ENCODE data around the gene CCDC33.

CCDC33 gene

DNA sequence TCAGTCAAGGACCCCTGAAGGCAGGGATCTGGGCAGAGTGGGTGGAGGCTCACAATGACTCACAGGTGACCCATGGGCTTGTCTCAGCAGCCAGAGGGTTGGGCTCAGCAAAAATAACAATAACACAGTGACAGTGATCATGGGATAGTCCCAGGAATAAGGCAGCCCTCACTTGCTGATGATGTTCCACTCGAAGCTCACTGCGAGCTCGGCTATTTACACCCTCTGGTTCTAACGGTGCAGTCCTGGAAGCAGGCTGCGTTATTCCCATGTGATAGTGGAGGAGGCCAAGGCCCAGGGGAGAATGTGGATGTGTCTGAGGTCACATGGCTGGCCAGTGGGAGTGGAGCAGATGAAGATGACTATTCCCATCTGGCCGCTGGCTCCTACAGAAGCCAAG lies 16.2 kb downstream of the CCDC33 start:
- Histone ChIP-seq H3K27ac (ENCODE audit: low read length) (no peak overlapping the region), H3K36me3 (ENCODE audit: insufficient read depth, low read depth, low read length) (no peaks in the 10 kb centered on the region), H3K9ac (ENCODE audit: low read depth, low read length) (no peak overlapping the region), H3K27me3 (ENCODE audit: insufficient read depth, low read length) (0 out of 2 replicates have a peak, but pooled peaks cover 3% of the 10 kb centered on the region), H3K4me3 (ENCODE audit: low read length) (no peak overlapping the region), H3K4me1 (ENCODE audit: insufficient read depth, low read length) (peaks cover 4% of the 10 kb centered on the region; the same call in 1 of the 2 replicates), H3K9me3 (ENCODE audit: insufficient read depth, low read depth, low read length) (no peaks in the 10 kb centered on the region)

DNA sequence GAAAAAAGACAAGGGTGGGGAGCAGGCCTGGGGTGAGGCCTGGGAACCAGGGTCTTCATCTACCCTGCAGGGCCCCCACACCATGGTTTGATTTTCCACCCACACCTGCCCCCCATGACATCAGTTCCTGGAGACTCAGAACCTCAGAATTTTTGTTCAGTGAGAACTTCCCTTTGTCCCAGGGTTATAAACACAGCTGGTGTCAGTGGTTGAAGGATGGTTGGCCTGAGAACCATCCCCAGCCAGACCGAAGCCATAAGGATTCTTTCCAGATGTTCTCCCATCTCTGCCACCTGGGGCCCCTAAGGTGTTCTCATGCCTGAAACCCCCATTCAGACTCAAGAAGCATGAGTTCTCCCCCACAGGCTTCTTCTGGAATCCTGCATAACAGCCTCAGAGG lies 16.6 kb downstream of the CCDC33 start:
- Histone ChIP-seq H3K9ac (ENCODE audit: low read depth, low read length) (no peak overlapping the region), H3K27me3 (ENCODE audit: insufficient read depth, low read length) (0 out of 2 replicates have a peak, but pooled peaks cover 3% of the 10 kb centered on the region), H3K36me3 (ENCODE audit: insufficient read depth, low read depth, low read length) (no peaks in the 10 kb centered on the region), H3K4me1 (ENCODE audit: insufficient read depth, low read length) (peaks cover 4% of the 10 kb centered on the region; the same call in 1 of the 2 replicates), H3K9me3 (ENCODE audit: insufficient read depth, low read depth, low read length) (no peaks in the 10 kb centered on the region), H3K27ac (ENCODE audit: low read length) (no peak overlapping the region), H3K4me3 (ENCODE audit: low read length) (no peak overlapping the region)

DNA sequence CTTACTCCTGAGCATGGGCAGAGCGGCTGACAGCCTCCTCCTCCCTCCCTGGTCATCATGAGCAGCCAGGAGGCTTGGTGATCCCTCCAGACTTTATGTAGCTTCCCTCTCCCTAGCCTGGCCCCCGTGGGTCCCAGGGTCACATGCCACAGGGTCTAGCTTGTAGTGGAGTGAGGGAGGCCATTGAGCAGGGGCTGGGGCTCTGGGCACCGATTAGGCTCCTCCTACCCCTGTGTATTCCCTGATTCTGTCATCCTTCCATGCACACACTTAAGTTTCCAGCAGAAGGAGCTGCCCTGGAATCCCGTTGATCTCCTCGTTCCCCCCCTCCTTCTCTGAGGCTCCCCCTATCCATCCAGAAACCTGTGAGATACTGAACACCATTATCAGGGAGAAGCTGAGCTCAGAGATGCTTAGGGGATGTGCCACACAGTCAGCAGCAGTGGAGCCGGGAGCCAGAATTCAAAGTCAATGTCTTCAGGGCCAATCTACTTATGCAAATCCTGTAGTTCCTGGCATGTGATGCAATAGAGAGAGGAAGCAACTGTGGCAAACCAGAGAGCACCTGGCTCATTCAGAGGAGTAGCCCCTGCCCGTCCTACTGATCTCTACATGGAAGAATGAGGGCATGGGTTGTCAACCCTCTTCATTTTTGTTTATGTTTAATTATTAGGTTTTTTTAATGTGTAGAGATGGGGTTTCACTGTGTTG lies 17.2 kb downstream of the CCDC33 start:
- H3K36me3 ChIP-seq (ENCODE audit: insufficient read depth, low read depth, low read length): no peaks in the 10 kb centered on the region
- no peak overlapping the region for H3K4me3 ChIP-seq (ENCODE audit: low read length)
- no peak overlapping the region for H3K27ac ChIP-seq (ENCODE audit: low read length)
- H3K9me3 ChIP-seq (ENCODE audit: insufficient read depth, low read depth, low read length): no peaks in the 10 kb centered on the region
- 0 out of 2 replicates have a peak, but pooled peaks cover 3% of the 10 kb centered on the region for H3K27me3 ChIP-seq (ENCODE audit: insufficient read depth, low read length)
- H3K9ac ChIP-seq (ENCODE audit: low read depth, low read length): no peak overlapping the region
- H3K4me1 ChIP-seq (ENCODE audit: insufficient read depth, low read length): peaks cover 4% of the 10 kb centered on the region; the same call in 1 of the 2 replicates

DNA sequence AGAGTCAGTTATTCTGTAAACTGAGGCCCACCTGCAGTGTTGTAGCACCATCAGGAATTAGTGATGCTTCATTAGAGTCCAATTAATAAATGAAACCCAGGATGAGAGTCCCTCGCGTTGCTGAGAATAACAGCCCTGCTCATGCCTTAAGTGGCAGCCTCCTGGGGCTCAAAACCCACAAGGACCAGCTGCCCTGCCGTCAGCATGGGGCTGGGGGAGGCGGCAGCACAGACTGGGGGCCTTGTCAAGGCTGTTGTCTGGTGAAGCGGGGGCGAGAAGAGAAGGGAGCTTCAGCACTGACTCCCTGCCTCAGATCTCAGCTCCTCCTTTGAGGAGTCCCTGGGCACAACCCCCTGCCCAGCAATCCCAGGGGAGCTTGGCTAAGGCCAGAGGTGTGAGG lies 21.0 kb downstream of the CCDC33 start:
- Histone ChIP-seq H3K27me3 (ENCODE audit: insufficient read depth, low read length) (peaks cover 3% of the 10 kb centered on the region; the same call in 1 of the 2 replicates), H3K9ac (ENCODE audit: low read depth, low read length) (no peak overlapping the region), H3K4me1 (ENCODE audit: insufficient read depth, low read length) (peaks cover 4% of the 10 kb centered on the region; the same call in 1 of the 2 replicates), H3K4me3 (ENCODE audit: low read length) (no peak overlapping the region), H3K9me3 (ENCODE audit: insufficient read depth, low read depth, low read length) (no peaks in the 10 kb centered on the region), H3K36me3 (ENCODE audit: insufficient read depth, low read depth, low read length) (no peaks in the 10 kb centered on the region), H3K27ac (ENCODE audit: low read length) (no peak overlapping the region)

DNA sequence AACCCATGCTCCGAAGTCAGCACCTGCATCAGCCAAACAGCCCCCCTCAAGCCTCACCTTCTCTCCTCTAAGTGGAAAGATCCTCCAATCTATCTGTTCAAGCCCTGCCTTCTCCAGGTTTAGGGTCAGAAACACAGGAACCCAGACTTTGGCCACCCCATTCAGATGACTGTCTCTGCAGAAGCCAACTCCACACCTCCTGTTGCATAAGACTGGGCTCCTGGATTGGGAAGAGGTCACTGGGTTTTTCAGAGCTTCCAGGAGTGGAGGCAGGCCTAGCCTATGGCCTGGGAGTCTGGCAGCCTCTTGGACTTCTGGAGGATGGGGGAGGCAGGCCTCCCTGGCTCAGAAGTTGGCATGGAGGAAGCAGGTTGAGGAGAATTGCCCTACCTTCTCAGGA lies 21.5 kb downstream of the CCDC33 start:
- Histone ChIP-seq H3K9me3 (ENCODE audit: insufficient read depth, low read depth, low read length) (no peaks in the 10 kb centered on the region), H3K4me3 (ENCODE audit: low read length) (no peak overlapping the region), H3K9ac (ENCODE audit: low read depth, low read length) (no peak overlapping the region), H3K27me3 (ENCODE audit: insufficient read depth, low read length) (peaks cover 3% of the 10 kb centered on the region; the same call in 1 of the 2 replicates), H3K27ac (ENCODE audit: low read length) (no peak overlapping the region), H3K4me1 (ENCODE audit: insufficient read depth, low read length) (peaks cover 4% of the 10 kb centered on the region; the same call in 1 of the 2 replicates), H3K36me3 (ENCODE audit: insufficient read depth, low read depth, low read length) (no peaks in the 10 kb centered on the region)

DNA sequence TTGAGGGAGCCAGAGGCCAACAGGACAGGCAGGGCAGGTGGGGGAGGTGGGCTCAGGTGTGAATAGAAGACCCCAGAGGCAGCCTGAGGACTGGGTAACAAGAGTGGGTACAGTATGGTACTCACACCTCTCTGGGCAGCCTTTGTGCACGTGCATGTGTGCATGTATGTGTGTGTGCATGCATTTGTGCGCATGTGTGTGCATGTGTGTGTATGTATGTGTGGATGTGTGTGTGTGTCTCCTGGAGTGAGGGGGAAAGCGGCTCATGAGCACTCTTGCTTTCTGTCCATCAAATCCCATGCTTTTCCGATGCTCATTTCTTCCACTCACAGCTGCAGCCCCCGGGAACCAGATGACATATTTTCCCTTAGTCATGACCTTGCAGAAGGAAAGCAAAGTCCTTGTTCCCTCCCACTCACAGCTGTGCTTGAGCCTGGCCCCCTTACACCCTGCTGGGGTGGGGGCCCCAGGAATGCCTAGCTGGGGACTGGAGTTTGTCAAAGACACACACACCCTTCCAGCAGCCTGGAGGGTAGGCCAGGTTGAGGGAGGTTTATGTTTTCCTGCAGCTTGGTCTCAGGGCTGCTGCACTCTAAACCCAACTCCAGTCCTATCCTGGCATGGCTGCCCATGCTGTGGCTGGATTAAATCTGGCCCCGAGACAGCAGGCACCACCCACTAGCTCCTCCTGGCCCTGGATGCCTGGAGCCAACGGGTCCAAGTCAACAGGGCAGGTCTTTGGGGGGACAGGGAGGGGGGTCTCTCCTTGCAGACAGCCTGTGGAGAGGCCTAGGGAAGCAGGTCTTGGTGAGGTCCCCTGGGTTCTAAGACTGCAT lies 22.5 kb downstream of the CCDC33 start:
- Histone ChIP-seq H3K4me1 (ENCODE audit: insufficient read depth, low read length) (peaks cover 6% of the 10 kb centered on the region), H3K36me3 (ENCODE audit: insufficient read depth, low read depth, low read length) (no peaks in the 10 kb centered on the region), H3K27ac (ENCODE audit: low read length) (no peak overlapping the region), H3K9ac (ENCODE audit: low read depth, low read length) (no peak overlapping the region), H3K27me3 (ENCODE audit: insufficient read depth, low read length) (peaks cover 3% of the 10 kb centered on the region; the same call in 1 of the 2 replicates), H3K9me3 (ENCODE audit: insufficient read depth, low read depth, low read length) (no peaks in the 10 kb centered on the region), H3K4me3 (ENCODE audit: low read length) (no peak overlapping the region)

DNA sequence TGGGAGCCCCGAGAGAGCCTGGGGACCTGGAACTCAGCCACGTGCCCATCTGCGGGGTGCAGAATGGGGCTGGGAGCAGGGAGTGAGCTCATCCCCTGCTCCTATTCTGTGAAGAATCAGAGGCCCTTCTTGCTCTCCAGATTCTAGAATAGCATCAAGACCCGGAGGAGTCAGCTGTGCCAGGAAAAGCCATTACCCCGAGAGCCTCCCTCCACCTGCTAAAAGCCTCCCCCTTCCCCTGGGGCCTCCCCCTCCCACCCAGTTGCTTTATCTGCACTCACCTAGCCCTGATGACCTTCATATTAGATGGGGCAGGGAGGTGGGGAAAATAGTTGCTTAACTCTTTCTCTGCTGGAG lies 23.1 kb downstream of the CCDC33 start:
- H3K27me3 ChIP-seq (ENCODE audit: insufficient read depth, low read length): peaks cover 3% of the 10 kb centered on the region; the same call in 1 of the 2 replicates
- no peak overlapping the region for H3K27ac ChIP-seq (ENCODE audit: low read length)
- H3K36me3 ChIP-seq (ENCODE audit: insufficient read depth, low read depth, low read length): no peaks in the 10 kb centered on the region
- no peaks in the 10 kb centered on the region for H3K9me3 ChIP-seq (ENCODE audit: insufficient read depth, low read depth, low read length)
- no peak overlapping the region for H3K4me3 ChIP-seq (ENCODE audit: low read length)
- no peak overlapping the region for H3K9ac ChIP-seq (ENCODE audit: low read depth, low read length)
- peaks cover 9% of the 10 kb centered on the region for H3K4me1 ChIP-seq (ENCODE audit: insufficient read depth, low read length)

DNA sequence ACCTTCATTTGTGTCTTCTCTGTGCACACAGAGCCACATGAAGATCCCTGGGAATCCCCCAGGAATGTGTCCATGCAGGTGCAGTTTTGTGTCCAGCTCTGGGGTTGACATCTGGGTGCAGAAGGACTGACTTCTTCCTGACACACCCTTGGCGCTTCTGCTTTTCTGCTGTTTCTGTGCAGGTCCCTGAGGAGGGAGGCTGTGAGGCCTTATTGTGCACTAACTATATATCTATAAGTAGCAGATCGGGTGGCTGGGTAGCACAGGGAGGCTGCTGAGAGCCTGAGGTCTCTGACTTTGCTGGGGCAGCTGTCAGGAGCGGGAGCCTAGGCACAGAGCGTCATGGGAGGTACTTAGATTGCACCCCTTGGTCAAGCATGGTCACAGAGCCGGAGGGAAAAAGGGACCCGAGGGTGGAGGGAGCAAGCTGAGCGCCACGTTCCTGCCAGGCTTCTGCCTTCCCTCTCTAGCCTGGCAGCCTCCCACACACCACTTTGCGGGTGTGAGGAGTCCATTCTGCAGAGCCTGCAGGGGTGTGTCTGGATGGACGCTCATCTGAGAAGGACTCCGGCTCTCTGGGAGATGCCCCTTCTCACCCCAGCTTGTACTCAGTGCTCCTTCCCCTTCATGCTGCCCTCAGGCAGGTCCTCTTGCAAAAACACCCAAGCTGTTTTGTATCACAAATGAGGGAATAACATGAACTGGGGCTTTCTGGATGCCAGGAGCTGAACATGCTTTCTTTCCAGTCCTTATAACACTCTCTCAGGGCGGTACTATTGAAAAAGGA lies 23.9 kb downstream of the CCDC33 start:
- Histone ChIP-seq H3K4me3 (ENCODE audit: low read length) (no peak overlapping the region), H3K27ac (ENCODE audit: low read length) (no peak overlapping the region), H3K9me3 (ENCODE audit: insufficient read depth, low read depth, low read length) (no peaks in the 10 kb centered on the region), H3K4me1 (ENCODE audit: insufficient read depth, low read length) (peaks cover 14% of the 10 kb centered on the region), H3K36me3 (ENCODE audit: insufficient read depth, low read depth, low read length) (no peaks in the 10 kb centered on the region), H3K9ac (ENCODE audit: low read depth, low read length) (no peak overlapping the region), H3K27me3 (ENCODE audit: insufficient read depth, low read length) (peaks cover 3% of the 10 kb centered on the region; the same call in 1 of the 2 replicates)

DNA sequence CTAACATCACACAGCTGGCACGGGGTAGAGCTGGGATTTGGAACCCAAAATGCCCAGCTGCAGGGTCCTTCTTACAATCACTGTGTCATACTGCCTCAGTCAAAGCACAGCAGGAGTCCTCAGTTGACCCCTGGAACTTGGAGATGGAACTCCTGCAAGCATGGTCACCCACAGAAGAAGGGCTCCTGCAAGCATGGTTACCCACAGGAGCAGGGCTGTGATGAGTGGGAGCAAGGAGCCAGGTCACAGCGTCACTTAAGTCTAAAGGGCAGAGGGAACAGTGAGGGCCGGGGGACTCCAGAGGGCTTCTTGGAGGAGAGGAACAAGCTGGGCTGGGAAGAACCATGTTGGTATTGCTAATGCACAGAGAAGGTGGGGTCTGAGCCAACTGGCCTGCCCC lies 24.9 kb downstream of the CCDC33 start:
- Histone ChIP-seq H3K9ac (ENCODE audit: low read depth, low read length) (no peak overlapping the region), H3K27ac (ENCODE audit: low read length) (no peak overlapping the region), H3K9me3 (ENCODE audit: insufficient read depth, low read depth, low read length) (no peaks in the 10 kb centered on the region), H3K4me1 (ENCODE audit: insufficient read depth, low read length) (peaks cover 14% of the 10 kb centered on the region), H3K4me3 (ENCODE audit: low read length) (no peak overlapping the region), H3K36me3 (ENCODE audit: insufficient read depth, low read depth, low read length) (no peaks in the 10 kb centered on the region), H3K27me3 (ENCODE audit: insufficient read depth, low read length) (peaks cover 3% of the 10 kb centered on the region; the same call in 1 of the 2 replicates)

DNA sequence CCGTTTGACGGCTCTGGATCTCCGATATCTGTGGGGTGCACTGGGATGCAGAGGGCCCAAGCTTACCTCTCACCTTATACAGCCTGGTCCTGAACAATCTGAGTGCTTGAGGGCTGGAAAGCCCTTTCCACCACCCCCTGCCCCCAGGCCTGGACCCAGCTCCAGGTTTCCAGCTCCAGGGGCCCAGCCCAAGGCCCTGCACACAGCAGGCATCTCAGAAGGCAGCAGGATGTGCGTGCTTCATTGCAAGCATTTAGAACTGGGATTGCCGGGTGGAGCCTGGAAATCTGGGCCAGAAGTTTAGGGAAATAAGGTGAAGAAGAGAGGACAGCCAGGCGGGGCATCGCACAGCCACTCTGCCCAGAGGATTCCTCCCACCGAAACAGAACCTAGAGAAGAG lies 25.6 kb downstream of the CCDC33 start:
- H3K4me3 ChIP-seq (ENCODE audit: low read length): no peak overlapping the region
- H3K27ac ChIP-seq (ENCODE audit: low read length): no peak overlapping the region
- H3K9ac ChIP-seq (ENCODE audit: low read depth, low read length): no peak overlapping the region
- H3K36me3 ChIP-seq (ENCODE audit: insufficient read depth, low read depth, low read length): no peaks in the 10 kb centered on the region
- H3K9me3 ChIP-seq (ENCODE audit: insufficient read depth, low read depth, low read length): no peaks in the 10 kb centered on the region
- H3K27me3 ChIP-seq (ENCODE audit: insufficient read depth, low read length): no peaks in the 10 kb centered on the region; the same call in 1 of the 2 replicates
- peaks cover 14% of the 10 kb centered on the region for H3K4me1 ChIP-seq (ENCODE audit: insufficient read depth, low read length)

DNA sequence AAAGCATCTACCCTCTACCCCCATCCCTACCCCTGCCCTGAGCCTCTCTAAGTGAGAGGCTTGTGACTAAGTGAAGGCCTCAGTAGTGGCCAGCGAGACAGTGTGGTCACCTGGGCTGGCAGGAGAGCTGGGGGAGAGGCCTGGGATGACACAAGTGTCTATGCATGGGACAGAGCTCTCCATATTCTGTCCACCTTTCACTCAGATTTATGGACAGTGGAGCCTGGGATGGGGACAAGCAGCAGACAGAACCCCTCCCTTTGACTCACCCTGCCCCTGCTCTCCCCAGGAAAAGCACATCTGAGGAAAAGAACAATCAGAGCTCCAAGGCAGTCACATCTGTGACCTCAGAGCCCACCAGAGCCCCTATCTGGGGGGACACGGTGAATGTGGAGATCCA lies 26.0 kb downstream of the CCDC33 start:
- Histone ChIP-seq H3K4me3 (ENCODE audit: low read length) (no peak overlapping the region), H3K9me3 (ENCODE audit: insufficient read depth, low read depth, low read length) (no peaks in the 10 kb centered on the region), H3K4me1 (ENCODE audit: insufficient read depth, low read length) (peaks cover 14% of the 10 kb centered on the region), H3K9ac (ENCODE audit: low read depth, low read length) (no peak overlapping the region), H3K27me3 (ENCODE audit: insufficient read depth, low read length) (no peaks in the 10 kb centered on the region; the same call in 1 of the 2 replicates), H3K36me3 (ENCODE audit: insufficient read depth, low read depth, low read length) (no peaks in the 10 kb centered on the region), H3K27ac (ENCODE audit: low read length) (no peak overlapping the region)

Measured in iPS-20b (cell line).